SU-DHL-6 (cell line): ENCODE measurements around the gene DAGLB.

Experiments
- CTCF ChIP-seq: fragments of 200-600 bp; sonication (generic); IDR thresholded peaks from one replicate; pipeline ENCODE4 v1.5.1; 2017; ENCODE audit warnings: antibody characterized with exemption, mild to moderate bottlenecking, low read length, moderate library complexity; ENCODE audit not compliant: insufficient read depth, poor library complexity, severe bottlenecking
- EZH2phosphoT487 ChIP-seq: fragments of 200-600 bp; sonication (generic), shearing (Covaris generic); conservative IDR thresholded peaks from 2 replicates; pipeline ENCODE4 v1.6.1; 2018; ENCODE audit warnings: mild to moderate bottlenecking, antibody characterized with exemption, low read length, moderate library complexity, mixed read lengths

GRCh38 chr7:6460303-6460702, 12.5 kb upstream of the DAGLB start:
- TF ChIP-seq EZH2phosphoT487 (no peak), CTCF (no peak)
